ENCODE data around the gene ZNF35.
"Not testable (repeated sequence)": the region's sequence is repeated elsewhere in the genome, so short reads cannot be mapped to it uniquely, and the experiment has no call there.

Gene ZNF35

GRCh38 chr3:44648564-44649229 lies at the start of gene ZNF35:
Gene ZNF35 (plus strand): TSS chr3:44648732. CDS start chr3:44651068, 2,336 bp downstream.
- ATAC-seq: peak; percentile 49 to 76

GRCh38 chr3:44601749-44602148 lies 46.8 kb upstream of the ZNF35 start:
- ATAC-seq: no peak

DNA sequence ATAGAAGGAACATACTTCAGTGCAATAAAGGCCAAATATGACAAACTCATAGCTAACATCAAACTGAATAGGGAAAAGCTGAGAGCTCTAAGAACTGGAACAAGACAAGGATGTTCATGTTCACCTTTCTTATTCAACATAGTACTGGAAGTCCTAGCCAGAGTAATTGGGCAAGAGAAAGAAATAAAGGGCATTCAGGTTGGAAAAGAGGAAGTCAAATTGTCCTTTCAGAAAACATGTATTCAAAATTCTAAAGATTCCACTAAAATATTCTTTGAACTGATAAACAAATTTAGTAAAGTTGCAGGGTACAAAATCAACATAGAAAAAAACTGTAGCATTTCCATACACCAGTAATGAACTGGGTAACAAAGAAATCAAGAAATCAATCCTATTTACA lies 35.9 kb upstream of the ZNF35 start:
- ATAC-seq: no peak

GRCh38 chr3:44624749-44625480 lies 23.6 kb upstream of the ZNF35 start, which contains the start of gene ZNF197:
Gene ZNF197 (plus strand): TSS chr3:44625036. CDS start chr3:44629155, 4,119 bp downstream.
- ATAC-seq: peak; percentile 87 to 91

- ATAC-seq: no peak
These were observed 19.8 kb upstream of the ZNF35 start for GRCh38 chr3:44628716-44629115.

GRCh38 chr3:44632193-44632592 lies 16.3 kb upstream of the ZNF35 start:
- ATAC-seq: no peak

DNA sequence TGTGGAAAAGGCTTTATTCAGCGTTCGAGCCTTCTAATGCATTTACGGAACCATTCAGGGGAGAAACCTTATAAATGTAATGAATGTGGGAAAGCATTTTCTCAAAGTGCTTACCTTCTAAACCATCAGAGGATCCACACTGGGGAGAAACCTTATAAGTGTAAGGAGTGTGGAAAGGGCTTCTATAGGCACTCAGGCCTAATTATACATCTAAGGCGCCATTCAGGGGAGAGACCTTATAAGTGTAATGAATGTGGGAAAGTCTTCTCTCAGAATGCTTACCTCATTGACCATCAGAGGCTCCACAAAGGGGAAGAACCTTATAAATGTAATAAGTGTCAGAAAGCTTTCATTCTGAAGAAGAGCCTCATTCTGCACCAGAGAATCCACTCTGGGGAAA lies 6.2 kb upstream of the ZNF35 start:
- no peak for ATAC-seq

DNA sequence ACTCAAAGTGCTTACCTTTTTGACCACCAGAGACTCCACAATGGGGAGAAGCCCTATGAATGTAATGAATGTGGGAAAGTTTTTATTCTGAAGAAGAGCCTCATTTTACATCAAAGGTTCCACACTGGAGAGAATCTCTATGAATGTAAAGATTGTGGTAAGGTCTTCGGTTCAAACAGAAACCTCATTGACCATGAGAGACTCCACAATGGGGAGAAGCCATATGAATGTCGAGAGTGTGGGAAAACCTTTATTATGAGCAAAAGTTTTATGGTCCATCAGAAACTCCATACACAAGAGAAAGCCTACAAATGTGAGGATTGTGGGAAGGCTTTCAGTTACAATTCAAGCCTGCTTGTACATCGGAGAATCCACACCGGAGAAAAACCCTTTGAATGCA lies 5.5 kb upstream of the ZNF35 start:
- no peak for ATAC-seq

GRCh38 chr3:44647771-44648170 lies 761 bp upstream of the ZNF35 start:
- no peak for ATAC-seq

- ATAC-seq: no peak
These were observed 1.2 kb downstream of the ZNF35 start for GRCh38 chr3:44649709-44650108.

GRCh38 chr3:44654039-44654438 lies 5.5 kb downstream of the ZNF35 start:
- no peak for ATAC-seq

GRCh38 chr3:44659015-44659414 lies 10.5 kb downstream of the ZNF35 start:
- no peak for ATAC-seq

DNA sequence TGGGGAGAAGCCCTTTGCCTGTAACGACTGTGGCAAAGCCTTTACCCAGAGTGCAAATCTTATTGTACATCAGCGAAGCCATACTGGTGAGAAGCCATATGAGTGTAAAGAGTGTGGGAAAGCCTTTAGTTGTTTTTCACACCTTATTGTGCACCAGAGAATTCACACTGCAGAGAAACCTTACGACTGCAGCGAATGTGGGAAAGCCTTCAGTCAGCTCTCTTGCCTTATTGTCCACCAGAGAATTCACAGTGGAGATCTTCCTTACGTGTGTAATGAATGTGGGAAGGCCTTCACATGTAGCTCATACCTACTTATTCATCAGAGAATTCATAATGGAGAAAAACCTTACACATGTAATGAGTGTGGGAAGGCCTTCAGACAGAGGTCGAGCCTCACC lies 10.9 kb downstream of the ZNF35 start:
- no peak for ATAC-seq

DNA sequence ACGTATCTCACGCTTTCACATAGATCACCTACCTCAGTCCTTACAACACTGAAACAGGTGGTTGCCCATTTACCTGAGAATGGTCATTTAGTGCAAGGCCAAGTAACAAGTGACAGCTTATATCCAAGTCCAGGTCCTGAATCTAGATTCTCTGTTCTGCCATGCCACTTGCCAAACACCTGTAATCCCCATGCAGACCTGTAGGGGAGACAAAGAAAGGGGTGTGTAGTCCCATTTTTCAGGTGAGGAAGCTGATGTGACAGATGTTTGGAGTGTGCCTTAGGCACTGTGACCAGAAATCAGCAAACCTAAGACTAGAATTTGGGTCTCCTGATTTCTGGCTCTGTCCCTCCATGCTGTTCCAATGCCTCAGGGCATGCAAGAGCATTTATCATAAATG lies 12.7 kb downstream of the ZNF35 start:
- ATAC-seq: no peak

- ATAC-seq: no peak
These were observed 16.6 kb downstream of the ZNF35 start for GRCh38 chr3:44665173-44665572.

DNA sequence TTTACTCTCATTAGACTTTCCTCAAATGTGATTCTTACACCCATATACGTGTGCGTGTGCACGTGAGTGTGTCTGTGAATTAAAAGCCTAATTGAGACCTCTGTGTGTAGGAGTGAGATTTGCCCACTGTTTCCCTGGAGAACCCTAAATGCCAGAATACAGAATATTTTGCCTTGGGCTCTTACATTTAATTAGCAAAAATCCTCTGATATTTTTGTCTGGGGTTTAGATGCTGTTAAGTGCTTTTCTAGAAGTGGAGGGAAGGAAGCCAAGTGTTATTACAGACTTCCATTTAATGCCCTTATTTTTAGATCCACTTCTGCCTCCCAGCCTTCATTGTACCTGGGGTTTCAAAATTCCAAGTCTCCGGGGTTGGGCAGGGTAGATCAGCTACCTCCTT lies 17.8 kb downstream of the ZNF35 start:
- ATAC-seq: no peak

DNA sequence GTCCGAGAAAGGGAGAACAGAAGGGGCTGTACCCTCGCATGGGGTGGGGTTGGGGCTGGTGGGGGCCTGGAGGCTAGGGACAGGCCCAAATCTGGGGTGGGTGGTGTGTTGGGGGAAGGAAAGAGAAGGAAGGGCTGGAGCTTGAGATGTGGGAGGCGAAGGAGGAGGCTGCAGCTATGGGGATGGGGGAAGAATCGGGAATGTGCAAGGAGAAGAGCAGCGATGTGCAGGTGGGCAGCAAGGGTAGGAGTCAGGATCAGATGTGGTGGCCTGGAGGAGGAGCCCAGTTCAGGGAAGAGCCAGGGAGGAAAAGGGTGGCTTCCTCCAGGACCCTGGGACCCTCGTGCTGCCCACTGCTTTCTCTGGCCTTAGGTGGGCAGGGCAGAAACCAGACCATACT lies 21.2 kb downstream of the ZNF35 start:
- ATAC-seq: no peak

DNA sequence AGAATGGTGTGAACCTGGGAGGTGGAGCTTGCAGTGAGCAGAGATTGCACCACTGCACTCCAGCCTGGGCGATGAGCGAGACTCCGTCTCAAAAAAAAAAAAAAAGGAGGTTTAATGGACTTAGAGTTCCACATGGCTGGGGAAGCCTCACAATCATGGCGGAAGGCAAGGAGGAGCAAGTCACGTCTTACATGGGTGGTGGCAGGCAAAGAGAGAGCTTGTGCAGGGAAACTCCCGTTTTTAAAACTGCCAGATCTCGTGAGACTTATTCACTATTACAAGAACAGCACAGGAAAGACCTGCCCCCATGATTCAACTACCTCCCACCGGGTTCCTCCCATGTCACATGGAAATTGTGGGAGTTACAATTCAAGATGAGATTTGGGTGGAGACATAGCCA lies 24.9 kb downstream of the ZNF35 start:
- ATAC-seq: not testable (repeated sequence)

DNA sequence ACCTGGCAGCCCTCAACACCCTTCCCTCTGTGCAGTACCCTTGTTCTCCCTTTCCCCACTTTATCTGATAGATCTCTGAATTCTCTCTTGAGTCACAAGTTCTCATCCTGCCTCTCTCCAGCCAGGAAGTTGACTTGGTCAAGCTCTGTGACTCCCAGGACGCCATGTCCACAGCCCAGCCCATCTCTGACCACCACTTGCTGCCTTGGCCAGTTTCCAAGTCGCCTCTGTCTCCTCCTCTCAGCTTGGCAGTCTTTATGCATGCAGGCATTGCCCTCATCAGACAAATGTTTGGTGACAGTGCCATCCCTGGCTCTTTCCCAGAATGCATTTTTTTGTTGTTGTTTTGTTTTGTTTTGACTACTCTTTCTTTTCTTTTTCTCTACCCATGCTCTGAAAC lies 25.7 kb downstream of the ZNF35 start:
- no peak for ATAC-seq

- no peak for ATAC-seq
These were observed 30.1 kb downstream of the ZNF35 start for GRCh38 chr3:44678480-44679116.

- no peak for ATAC-seq
These were observed 32.5 kb downstream of the ZNF35 start for GRCh38 chr3:44680921-44681455.

- ATAC-seq: no peak
These were observed 33.8 kb downstream of the ZNF35 start for GRCh38 chr3:44682182-44682896.

Data from activated CD4-positive, CD25-positive, alpha-beta regulatory T cell treated with anti-CD3 and anti-CD28 coated beads, Interleukin-2, amount 50 U/mL, for 24 hours (primary cell).